Measurements from ENCODE around the gene MLLT6.

The MLLT6 gene

DNA sequence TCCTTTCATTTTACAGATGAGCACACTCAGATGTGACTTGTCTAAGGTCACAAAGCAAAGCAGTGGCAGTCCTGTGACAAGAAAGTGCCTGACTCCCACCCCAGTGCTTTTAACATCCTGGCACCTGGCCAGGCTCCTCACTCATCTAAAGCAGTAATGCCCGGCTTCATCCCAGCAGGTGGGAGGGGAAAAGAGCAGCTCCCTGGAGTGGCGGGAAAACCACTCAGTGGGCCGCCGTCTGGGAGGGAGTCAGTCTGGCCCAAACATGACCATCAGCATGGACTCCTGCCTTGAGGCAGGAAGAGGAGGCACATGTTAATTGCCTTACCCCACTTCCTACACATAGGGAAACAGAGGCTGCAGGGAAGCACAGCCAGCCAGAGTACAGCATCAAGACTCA is 40.5 kb downstream of the MLLT6 start:
- peak; percentile 68 for DNase-seq

DNA sequence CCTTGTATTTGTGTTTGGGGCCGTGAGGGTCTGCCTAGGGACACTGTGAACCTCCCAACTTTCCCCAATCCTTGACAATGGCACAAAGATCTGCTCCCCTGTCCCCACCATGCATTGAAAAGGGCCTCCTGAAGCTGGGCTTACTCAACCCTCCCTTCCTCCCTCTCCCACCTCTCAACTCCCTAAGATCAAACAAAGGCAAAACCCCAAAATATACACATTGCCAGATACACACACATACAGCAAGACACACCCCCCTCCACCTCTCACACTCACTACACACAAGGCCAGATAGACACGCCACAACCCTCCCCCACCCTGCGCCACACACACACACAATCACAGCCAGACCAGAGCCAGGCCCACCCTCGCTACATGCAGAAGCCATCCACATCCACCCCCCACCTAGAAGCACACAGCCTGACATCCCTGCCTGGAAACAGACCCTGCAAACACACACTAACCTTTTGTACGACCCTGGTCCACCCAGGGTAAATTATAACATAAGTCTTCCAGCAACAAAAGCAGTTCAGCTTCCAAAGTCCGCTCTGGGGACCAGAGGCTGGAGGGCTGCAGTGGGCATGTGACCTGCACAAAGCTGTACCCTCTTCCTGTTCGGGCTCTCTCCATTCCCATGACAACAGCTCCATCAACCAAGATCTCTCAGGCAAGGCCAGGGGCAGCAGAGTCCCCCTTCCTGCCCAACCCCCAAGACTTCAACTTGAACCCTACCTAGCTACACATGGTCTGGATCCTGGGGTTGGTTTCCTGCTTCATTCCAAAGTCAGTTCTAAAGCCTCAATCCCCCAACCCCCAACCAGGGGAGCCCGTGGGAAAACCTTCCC is 41.2 kb downstream of the MLLT6 start:
- DNase-seq, result no peak

DNA sequence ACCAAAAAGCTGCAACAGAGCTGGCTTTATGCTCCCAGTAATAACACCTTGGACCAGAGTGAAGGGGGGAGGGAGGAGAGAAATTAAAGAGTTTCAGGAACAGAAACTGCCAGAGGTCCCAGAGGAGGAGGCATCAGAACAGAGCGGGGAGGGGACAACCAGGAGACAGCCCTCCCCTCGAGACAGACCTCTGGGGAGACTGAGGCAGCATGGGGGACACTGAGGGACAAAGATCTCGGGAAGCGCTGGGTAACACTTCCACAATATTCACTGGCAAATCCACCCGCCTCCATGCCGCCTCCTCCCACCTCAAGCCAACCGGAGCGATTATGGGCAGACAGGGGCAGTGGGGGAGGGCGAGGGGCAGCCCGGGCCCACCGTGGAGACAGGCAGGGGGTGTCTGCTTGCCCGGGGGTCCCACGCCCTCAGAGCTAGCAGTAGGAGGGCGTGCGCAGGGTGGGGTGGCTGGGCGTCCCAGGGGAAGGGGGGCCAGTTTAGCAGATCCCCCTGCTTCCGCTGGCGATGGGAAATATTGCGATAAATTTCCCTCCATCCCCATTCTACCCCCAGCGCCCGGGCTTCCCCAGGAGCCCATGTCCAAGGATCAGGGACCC is 41.9 kb downstream of the MLLT6 start:
- no peak for DNase-seq

DNA sequence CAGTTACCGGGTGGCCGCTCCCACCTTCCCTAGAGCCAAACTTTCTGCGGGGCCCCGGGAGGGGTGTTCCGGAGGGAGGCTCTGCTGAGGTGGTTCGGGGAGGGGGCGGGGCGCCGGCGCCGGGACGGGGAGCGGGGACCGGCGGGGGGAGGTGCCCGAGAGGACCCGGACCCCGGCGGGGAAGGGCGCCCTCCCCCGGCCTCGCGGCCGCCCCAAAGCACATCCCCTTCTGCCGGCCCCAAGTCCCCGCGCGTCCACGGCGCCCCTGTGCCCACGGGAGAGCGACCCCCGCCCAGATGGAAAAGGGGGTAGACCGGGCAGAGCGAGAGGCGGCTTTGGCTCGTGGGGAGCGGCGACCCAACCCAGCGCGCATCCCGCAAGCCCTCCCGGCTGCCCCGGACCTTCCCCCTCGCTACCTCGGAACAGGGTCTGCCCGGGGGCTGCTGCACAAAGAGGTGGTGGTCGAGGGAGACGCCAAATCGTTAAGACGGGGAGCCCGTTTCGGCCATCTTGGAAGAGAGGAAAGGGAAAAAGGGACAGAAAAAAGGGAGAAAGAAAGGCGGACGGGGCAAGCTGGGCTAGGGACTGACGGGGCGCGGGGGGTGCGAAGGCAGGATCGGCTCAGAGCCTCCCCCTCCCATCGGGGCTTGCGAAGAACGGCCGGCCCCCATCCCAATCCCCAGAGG is 42.5 kb downstream of the MLLT6 start:
- no peak for DNase-seq

DNA sequence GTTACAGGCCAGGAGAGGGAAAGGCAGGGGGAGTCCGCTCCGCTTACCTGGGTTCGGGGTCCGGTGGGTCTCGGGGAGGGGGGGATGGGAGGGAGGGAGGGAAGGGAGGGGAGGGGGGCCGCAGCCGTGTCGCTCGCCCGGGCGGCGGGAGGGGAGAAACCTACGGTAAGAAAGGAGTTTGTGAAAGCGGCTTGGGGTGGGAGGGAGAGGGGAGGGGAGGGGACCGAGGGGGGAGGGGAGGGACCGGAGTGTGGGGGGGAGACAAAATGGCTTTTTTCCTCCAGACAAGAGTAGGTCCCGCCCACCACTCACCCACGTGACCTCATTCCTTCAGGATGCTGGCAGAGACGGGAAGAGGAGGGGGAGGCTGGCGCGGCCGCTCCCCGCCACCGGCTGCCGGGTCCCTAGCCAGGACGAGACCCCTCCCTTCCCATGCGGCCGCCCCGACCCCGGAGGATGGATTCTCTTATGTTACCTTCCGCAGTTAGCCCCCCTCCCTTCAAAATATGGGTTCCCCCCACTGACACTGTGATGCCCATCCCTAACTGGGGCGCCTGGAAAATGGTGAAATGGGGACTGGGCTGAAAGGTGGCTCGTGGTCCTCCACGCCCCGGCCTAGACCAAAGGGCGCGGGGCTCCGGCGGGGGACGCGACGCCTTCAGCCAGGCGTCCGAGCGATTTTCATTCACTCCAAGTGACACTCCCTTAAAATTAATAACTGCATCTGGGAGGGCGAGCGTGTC is 43.2 kb downstream of the MLLT6 start, which contains the start of gene PCGF2:
Gene PCGF2 (minus strand): TSS at position 188 of the 743 bp plus-strand sequence. CDS start 7,934 bp downstream, outside the sequence.
- DNase-seq, result peak; percentile 94

DNA sequence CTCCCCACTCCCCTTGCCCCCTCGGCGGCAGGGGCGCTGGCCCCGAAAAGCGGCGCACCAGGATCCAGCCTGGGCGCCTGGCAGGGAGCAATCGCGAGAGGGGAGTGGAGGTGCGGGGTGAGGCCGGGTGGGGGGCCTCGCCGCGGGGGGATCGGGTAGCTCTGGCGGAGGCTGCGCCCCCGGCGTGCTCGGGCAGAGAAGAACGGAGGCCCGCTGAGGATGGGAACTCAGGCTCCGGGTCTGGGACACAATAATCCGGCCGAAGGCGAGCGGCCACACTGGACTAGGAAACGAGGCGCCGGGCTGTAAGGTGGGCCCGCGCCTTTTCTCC is 43.8 kb downstream of the MLLT6 start:
- no peak for DNase-seq

DNA sequence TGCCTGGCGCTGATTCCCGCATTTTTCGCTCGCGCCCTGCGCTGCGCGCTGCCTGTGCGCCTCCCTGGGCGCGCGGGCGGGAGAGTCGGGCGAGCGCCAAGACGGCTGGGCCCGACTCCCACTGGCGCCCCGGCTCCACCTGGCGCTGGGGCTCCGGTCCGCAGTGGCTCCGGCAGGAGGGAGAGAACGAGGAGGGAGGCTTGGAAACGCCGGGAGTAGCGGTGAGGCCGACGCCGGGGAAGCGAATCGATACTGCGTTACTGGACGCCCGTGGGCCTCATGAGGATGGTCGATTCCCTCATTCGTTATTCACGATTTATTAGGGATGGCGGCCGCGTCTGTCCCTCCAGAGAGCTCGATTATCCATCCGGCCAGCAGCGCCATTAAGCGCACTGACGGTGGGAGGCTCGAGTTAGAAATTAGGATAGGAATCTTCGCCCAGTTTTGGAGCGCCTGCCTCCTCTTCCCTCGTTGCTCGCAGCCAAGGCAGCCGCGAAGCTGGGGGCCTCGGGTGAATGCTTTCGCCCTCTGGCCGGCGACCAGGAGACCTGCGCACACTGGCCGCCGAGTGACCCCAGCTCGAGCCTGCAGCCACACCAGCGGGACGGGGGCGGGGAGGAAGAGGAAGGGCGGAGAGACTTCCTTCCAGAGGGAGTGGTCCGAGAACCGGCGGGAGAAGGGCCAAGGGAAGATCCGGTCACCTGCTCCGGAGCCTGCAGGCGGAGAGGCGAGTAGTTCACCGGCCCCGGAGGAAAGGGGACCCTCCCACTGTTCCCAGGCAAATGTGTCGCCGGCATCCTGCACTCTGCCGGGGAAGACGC is 44.4 kb downstream of the MLLT6 start:
- DNase-seq, result peak; percentile 38

DNA sequence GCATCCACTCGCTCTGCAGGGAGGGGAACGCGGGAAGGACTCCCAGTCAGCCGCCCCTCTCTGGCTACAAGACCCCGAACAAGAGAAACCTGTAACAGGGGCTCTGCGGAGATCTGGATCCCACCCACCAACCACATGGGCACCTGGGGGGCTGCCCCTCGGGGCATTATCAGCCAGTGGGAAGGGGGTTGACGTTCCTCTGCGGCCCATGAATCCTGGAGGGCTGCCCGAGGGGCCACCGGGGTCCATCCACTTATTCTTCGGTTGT is 44.9 kb downstream of the MLLT6 start:
- DNase-seq, result no peak

DNA sequence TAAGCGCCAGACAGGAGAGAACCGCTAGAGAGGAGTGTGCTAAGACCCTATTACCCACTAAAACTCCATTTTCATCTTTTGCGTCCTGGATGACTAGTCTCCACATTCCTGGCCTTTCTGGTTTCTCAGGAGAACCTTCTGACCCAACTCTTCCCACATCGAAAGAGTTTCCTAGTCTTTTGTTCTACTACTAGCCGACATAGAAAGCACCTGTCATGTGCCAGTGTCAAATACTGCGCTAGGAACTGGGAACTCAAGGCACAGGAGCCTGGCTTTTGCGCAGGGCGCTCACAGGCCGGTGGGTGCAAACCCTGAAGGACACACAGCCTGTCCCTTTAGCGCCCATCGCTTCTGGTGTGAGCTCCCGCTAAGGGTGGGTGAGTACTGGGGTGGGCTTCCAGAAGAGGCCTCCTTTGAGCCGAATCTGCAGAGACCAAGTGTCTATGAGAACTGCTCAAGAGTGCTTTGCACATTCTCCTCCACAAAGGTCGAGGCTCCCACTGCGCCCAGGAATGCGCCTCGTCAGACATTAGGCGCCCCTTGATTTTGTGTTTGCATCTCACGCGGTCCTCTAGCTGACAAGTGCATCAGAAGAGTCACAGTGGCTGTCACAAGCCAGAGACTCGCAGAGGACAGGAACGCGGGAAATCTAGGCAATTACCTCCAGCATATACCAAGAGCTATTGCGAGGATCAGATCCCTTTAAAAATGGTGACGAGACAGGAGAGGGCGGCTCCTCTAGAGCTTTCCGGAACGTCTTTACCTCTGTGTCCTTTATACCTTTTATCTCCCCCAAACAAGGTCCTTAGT is 45.4 kb downstream of the MLLT6 start:
- DNase-seq, result peak; percentile 67

DNA sequence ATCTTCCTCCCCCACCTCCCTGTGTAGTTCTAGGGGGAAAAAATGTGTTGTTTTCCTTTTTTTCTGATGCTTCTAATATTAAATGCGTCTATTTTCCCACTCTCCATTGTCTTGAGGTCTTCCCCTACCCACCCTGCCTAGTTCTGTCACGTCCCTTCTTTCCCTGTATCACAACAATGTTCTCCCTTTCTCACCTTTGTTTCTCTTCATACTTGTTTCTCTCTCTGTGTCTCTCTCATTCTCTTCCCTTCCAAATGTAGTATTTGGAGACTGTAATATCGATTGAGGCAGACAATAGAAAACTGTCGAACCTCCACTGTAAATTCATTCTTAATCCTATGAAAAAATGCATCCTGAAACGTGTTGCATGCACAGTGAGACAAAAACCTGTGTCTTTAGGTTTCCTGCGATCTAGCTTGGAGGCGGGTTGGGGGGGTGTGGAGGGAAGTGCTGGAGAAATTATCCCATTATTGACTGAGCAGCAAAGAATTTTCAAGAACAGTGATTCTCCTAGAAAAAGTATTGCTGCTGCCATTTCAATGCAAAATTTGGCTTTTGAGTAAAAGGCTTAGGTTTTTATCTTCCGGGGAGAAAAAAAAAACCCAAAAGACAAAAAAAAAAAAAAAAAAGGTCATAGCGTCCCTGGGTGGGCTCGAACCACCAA is 46.2 kb downstream of the MLLT6 start:
- peak; percentile 63 for DNase-seq

DNA sequence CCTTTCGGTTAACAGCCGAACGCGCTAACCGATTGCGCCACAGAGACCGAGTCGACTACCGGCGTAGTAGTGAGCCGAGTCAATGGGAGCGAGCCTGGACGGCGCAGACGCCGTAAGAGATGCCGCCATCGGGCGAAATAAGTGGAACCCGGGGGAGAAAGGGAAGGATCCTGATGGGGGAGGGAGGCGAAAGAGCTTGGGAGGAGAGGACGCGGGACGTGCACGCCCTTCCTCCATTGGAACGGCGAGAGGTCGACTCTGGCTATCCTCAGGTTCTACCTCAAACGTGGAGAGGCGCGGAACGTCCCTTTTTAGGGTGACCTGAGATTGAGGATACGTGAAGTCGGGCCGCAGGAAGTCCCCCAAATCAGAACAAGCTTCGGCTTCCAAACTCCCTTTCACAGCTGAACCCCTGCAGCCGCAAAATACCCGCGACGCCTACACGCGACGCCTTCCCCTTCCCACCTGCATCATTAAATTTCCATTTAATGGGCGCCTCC is 46.8 kb downstream of the MLLT6 start:
- DNase-seq, result peak; percentile 88

DNA sequence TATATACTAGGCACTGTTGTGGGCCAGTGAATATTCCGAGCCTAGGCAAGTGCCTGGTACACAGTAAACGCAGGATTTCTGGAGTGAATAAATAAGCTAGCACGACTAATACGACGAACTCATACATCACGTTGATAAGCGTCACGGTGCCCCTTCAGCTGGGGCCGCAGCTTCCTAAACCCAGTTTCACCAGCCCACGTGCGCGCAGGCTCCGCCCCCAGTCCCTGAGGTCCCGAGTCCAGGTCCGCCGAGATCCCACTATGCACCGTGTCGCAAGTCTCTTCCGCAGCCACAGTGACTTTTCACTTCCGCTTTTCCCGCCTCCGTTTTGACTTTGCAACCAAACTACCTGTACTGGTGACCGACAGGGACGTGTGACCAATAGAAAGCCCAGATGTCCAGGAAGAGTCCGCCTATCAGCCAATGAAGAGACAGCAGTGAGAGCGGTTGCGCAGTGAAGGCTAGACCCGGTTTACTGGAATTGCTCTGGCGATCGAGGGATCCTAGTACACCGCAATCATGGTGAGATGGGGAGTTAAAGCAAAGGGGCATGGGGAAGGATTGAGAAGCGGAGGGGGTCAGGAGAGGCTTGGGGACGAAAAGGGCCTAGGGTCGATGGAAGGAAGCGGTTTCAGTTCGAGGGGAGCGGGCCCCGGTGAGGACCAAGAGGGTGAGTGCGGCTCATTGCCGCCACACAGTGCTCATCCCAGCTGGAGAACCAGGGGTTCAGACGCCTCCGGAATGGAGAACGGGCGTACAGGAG is 47.4 kb downstream of the MLLT6 start, which contains the start of gene PSMB3:
Gene PSMB3 (plus strand): TSS at position 434 of the 763 bp plus-strand sequence. CDS start 86 bp downstream, at position 520.
- peak; percentile 100 for DNase-seq

DNA sequence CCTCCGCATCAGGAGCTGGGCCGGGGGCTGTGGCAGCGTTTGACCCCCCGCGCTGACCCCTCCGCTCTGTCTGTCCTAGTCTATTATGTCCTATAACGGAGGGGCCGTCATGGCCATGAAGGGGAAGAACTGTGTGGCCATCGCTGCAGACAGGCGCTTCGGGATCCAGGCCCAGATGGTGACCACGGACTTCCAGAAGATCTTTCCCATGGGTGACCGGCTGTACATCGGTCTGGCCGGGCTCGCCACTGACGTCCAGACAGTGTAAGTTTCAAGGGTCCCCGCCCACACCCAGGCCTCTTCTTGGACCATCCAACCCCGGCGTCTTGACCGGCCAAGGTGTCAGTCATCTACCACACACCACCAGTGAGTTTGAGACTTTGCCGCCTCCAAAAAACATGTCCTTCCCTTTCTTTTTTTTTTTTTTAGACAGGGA is 48.0 kb downstream of the MLLT6 start:
- no peak for DNase-seq

DNA sequence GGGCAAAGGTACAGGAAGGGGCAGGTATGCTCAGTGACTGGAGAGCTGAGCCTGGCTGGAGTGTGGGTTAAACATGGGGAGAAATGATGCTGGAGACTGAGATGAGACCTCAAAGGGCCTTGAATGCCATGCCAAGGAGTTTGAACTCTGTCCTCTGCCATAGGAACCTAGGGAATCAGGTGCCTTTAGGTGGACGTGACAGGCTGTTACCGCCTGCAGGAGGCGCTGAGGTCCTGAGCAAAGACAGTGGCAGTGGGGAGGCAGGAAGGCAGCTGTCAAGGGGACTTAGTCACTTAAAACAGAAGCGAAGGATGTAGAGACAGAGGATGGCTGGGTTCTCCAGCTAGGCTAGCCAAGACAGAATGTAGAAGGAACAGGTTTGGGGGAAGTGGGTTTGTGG is 56.5 kb downstream of the MLLT6 start:
- DNase-seq, result no peak

DNA sequence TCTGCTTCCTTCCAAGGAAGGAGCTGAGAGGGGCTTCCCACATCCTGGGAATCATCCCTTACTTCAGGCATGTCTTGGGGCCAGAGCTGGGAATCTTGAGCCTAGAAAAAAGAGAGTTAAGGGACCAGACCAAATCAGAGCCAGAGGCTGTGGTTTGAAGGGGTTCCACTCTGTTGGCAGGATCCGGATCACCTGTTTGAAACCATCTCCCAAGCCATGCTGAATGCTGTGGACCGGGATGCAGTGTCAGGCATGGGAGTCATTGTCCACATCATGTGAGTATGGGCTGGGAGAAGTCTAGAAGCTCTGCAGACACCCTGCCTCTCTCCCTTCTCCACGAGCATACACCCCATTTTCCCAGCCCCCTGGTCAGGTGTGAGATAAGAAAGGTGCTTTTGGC is 57.2 kb downstream of the MLLT6 start:
- DNase-seq, result no peak

DNA sequence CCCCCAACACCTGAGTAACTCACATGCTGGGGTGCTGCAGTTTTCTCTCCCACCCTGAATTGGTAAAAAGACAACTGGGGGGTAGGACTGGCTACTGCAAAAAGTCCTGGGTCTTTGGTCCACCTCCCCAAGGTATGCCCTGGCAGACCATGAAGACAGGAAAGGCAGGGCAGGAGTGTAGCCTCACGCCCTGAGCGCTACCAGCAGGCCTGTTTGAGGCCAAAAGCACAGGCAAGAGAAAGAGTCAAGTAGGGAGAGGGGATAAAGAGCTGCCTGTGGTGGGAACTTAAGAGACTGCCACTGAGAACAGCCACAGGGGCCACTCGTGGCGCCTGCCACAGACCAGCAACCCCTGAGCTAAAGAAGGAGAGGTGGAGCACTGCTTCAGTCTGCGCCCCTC is 61.3 kb downstream of the MLLT6 start:
- no peak for DNase-seq

DNA sequence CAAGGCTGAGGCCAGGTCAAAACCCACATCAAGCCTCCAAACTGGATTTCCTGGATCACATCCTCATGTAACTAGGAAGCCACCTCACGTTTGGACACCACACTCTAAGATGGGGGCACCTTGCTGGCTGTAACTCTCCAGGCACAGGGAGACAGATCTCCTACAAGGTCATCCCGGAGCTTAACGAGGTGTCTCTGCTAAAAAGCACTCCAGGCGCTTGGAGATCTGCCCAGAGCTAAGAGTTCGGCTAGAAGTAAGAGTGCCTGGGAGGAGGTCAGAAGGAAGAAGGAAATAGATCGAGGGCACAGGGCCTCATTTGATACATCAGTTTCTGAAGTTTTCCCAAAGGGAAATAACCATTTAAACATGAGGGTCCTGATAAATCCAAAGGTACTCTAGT is 63.3 kb downstream of the MLLT6 start:
- DNase-seq, result no peak

DNA sequence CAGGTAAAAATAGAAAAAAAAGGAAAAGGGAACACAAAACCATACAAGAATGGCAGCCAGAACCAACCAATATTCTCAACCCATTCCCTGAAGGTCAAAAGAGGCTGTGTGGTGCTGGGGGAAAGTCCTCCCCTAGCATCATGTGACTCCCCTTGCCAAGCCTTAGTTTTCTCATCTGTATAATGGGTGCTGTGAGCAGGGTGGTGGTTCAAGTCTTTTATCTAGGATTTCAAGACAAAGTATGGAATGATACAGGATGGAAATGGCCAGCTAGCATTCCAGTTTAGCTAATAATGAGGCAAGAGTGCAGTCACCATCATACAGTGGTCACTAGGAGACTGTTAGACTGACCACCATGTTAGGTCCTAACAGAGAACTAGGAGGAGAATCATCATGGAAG is 68.2 kb downstream of the MLLT6 start:
- DNase-seq, result no peak

DNA sequence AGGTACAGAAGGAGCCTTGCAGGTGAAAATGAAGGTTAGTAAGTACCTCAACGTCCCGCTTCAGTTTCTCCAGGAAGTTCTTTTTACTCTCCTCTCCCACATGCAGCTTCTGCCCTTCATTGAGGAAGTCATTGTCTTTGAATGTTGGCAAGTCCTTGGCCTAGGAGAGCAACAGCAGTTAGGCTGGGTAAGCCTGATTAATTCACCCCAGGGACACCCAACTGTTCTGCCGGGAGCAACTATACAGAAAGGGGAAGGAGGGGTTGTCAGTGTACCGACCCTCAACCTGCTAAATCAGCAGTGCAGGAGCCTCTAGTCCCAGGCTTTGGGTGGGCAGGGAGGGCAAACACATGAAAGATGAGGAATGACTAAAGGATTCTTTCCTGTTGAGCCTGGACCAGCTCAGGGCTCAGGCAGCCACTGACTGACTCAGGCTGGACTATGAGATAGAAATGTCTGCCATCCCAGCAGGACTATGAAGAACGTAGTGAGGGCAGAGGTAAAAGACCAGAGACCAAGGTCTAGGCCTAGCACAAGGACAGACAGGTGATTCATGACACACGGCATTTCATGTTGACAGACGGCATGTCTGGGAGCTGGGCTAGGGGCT is 72.7 kb downstream of the MLLT6 start:
- DNase-seq, result no peak
